Natural killer cell treated with Interleukin-12 subunit alpha and Interleukin-12 subunit beta and Interleukin-15 and Interleukin-18, amount 100 ng/mL, for 72 hours (primary cell): Measurements from ENCODE around the gene MS4A6E. TPM values are rescaled to one million over a fixed set of nuclear protein-coding genes. Genes with fewer than 3 reads are reported as not detected.
A peak's percentile ranks its signal among the peaks of the same experiment; 100 is the strongest.

Experiments
- ATAC-seq, 2 donors: fragments of 150-1000 bp; cut with Tn5 transposase in 1 of 2; sonication (Bioruptor Pico), chemical (Tn5 transposase) in 1 of 2; 2 replicates each; pipeline ENCODE4 v1.10.0; 2021
- DNase-seq: peaks from one replicate; pipeline ENCODE4 v3.0.0; 2022; ENCODE audit warnings: low spot score
- H3K27ac Mint-ChIP-seq, 2 donors: 1 replicate in 1 of 2; 2 replicates in 1 of 2; pipeline ENCODE4 v1.8.0; 2022; ENCODE audit warnings: mixed read lengths in 2 of 2, mild to moderate bottlenecking in 1 of 2, moderate library complexity in 1 of 2
- H3K27me3 Mint-ChIP-seq, 2 donors: 1 replicate in 1 of 2; 2 replicates in 1 of 2; pipeline ENCODE4 v1.8.0; 2022; ENCODE audit warnings: mixed read lengths in 2 of 2
- H3K36me3 Mint-ChIP-seq: one replicate; pipeline ENCODE4 v1.8.0; 2022; ENCODE audit warnings: mixed read lengths
- H3K4me1 Mint-ChIP-seq, 2 donors: 1 replicate in 1 of 2; 2 replicates in 1 of 2; pipeline ENCODE4 v1.8.0; 2022; ENCODE audit warnings: low read depth in 2 of 2, mixed read lengths in 2 of 2, mild to moderate bottlenecking in 1 of 2
- H3K4me3 Mint-ChIP-seq: one replicate; pipeline ENCODE4 v1.8.0; 2022; ENCODE audit warnings: mixed read lengths
- H3K9me3 Mint-ChIP-seq: 2 replicates; pipeline ENCODE4 v1.8.0; 2022; ENCODE audit warnings: mixed read lengths
- total RNA-seq, 2 donors: library from RNA; stranded (reverse); gene quantifications; one replicate each; pipeline ENCODE4 v1.2.3, GENCODE V29; 2022

MS4A6E gene
- total RNA-seq, 2 donors from 2014 or later: not detected

DNA sequence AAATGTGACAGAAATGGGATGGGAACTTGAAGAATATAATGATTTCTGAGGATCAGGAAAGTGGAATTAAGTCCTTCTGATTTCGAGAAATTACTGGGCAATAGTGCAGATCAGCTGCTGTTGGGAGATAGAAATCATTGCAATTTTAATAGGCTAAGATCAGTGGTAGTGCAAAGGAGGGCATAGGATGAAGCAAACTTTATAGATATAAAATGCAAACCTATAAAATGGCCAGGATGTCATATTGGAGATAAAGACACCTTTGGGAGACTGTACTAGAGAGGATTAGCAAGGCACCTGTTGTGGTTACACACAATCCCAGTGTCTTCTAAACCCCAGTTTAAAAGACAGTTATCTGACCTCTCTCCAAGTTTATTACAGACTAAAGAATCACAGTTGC, 44.8 kb downstream of the MS4A6E start:
- H3K36me3 Mint-ChIP-seq: peaks cover 4% of the 10 kb centered on the region

GRCh38 chr11:60372767-60373166, 45.7 kb downstream of the MS4A6E start:
- DNase-seq (no peak), ATAC-seq (no peak)
- H3K4me1 Mint-ChIP-seq: peaks cover 4 to 5% of the 10 kb centered on the region in 2 donors
- peaks cover 4% of the 10 kb centered on the region for H3K36me3 Mint-ChIP-seq
- H3K27me3 Mint-ChIP-seq: peaks cover 7 to 40% of the 10 kb centered on the region in 2 donors
- no peak overlapping the region for H3K27ac Mint-ChIP-seq
- no peak overlapping the region for H3K4me3 Mint-ChIP-seq
- no peaks in the 10 kb centered on the region for H3K9me3 Mint-ChIP-seq

More for the DNA sequence above, 44.8 kb downstream of the MS4A6E start:
- ATAC-seq (no peak), DNase-seq (no peak)
- no peak overlapping the region for H3K4me3 Mint-ChIP-seq
- no peak overlapping the region for H3K27ac Mint-ChIP-seq
- peaks cover 7 to 39% of the 10 kb centered on the region in 2 donors for H3K27me3 Mint-ChIP-seq
- peaks cover 2 to 6% of the 10 kb centered on the region in 2 donors for H3K4me1 Mint-ChIP-seq
- H3K9me3 Mint-ChIP-seq: no peaks in the 10 kb centered on the region

- Mint-ChIP-seq H3K36me3 (no peaks in the 10 kb centered on the region), H3K27me3 (peaks cover 12 to 47% of the 10 kb centered on the region in 2 donors), H3K4me3 (no peak overlapping the region), H3K27ac (no peak overlapping the region), H3K4me1 (peaks cover 12 to 18% of the 10 kb centered on the region in 2 donors), H3K9me3 (no peaks in the 10 kb centered on the region)
- no peak for ATAC-seq
- DNase-seq: no peak
Observed at GRCh38 chr11:60375316-60375715, 48.3 kb downstream of the MS4A6E start.

GRCh38 chr11:60376601-60377000, 49.5 kb downstream of the MS4A6E start:
- DNase-seq (no peak), ATAC-seq (no peak)
- no peak overlapping the region for H3K4me3 Mint-ChIP-seq
- no peaks in the 10 kb centered on the region for H3K9me3 Mint-ChIP-seq
- peak overlapping the region in 1 of 2 donors; percentile 32 for H3K27ac Mint-ChIP-seq
- H3K4me1 Mint-ChIP-seq: peaks cover 12 to 18% of the 10 kb centered on the region in 2 donors
- no peaks in the 10 kb centered on the region for H3K36me3 Mint-ChIP-seq
- H3K27me3 Mint-ChIP-seq: peaks cover 13 to 41% of the 10 kb centered on the region in 2 donors

GRCh38 chr11:60377401-60378136, 50.5 kb downstream of the MS4A6E start:
- H3K27me3 Mint-ChIP-seq: peaks cover 16 to 45% of the 10 kb centered on the region in 2 donors
- H3K4me1 Mint-ChIP-seq: peaks cover 12 to 18% of the 10 kb centered on the region in 2 donors
- DNase-seq (no peak), ATAC-seq (no peak)
- no peaks in the 10 kb centered on the region for H3K36me3 Mint-ChIP-seq
- H3K4me3 Mint-ChIP-seq: peak overlapping the region; percentile 37
- peak overlapping the region in 1 of 2 donors; percentile 63 for H3K27ac Mint-ChIP-seq
- no peaks in the 10 kb centered on the region for H3K9me3 Mint-ChIP-seq

DNA sequence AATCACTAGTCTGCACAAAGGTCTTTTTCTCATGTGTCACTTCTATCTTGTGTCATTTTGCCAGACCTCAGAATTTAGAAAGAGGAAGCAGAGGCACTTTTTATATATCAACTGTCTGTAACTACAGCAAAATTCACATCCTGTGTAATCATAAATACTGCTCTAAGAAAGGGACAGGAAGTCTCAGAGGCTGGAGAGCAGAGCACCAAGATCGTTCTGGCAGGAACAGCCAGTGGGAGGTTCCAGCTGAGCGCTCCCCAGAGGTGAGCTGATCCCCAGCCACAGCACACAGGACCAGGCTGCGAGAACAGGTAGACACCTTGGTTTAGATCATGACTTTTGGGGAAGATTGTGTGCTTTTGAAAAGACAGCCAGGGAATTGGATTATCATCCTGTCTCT, 51.3 kb downstream of the MS4A6E start, which contains the start of gene MS4A7:
Gene MS4A7 (plus strand): TSS at position 179 of the 400 bp plus-strand sequence. CDS start 4,610 bp downstream, outside the sequence.
- Mint-ChIP-seq H3K9me3 (no peaks in the 10 kb centered on the region), H3K4me1 (peaks cover 12 to 18% of the 10 kb centered on the region in 2 donors), H3K27me3 (peaks cover 16 to 46% of the 10 kb centered on the region in 2 donors), H3K27ac (peak within 1 kb of the TSS; percentile 20 to 63), H3K4me3 (peak within 1 kb of the TSS; percentile 37), H3K36me3 (no peaks in the 10 kb centered on the region)
- no peak for DNase-seq
- peak; percentile 68 to 78 for ATAC-seq

GRCh38 chr11:60389279-60389910, 62.3 kb downstream of the MS4A6E start:
- H3K4me3 Mint-ChIP-seq: no peak overlapping the region
- no peaks in the 10 kb centered on the region for H3K36me3 Mint-ChIP-seq
- peaks cover 0 to 19% of the 10 kb centered on the region in 2 donors for H3K27me3 Mint-ChIP-seq
- DNase-seq: no peak
- no peaks in the 10 kb centered on the region for H3K4me1 Mint-ChIP-seq
- peak overlapping the region in 1 of 2 donors; percentile 34 for H3K27ac Mint-ChIP-seq
- no peak for ATAC-seq
- H3K9me3 Mint-ChIP-seq: no peaks in the 10 kb centered on the region

GRCh38 chr11:60390419-60390818, 63.4 kb downstream of the MS4A6E start:
- no peaks in the 10 kb centered on the region for H3K36me3 Mint-ChIP-seq
- H3K9me3 Mint-ChIP-seq: no peaks in the 10 kb centered on the region
- H3K27me3 Mint-ChIP-seq: peaks cover 0 to 16% of the 10 kb centered on the region in 2 donors
- no peak for DNase-seq
- H3K4me3 Mint-ChIP-seq: no peak overlapping the region
- no peak for ATAC-seq
- no peak overlapping the region for H3K27ac Mint-ChIP-seq
- H3K4me1 Mint-ChIP-seq: no peaks in the 10 kb centered on the region

Other genes starting within 250 kb of the MS4A6E start
- 1 to 10 TPM in 1 of 2 donors, not detected in 1; 1.6 TPM for gene MS4A2, start 238.6 kb upstream of the MS4A6E start, total RNA-seq
- gene MS4A6A, start 144.2 kb upstream of the MS4A6E start, total RNA-seq: not detected
- 1 to 10 TPM in 1 of 2 donors, not detected in 1; 2.6 TPM for gene MS4A4E, start 84.1 kb upstream of the MS4A6E start, total RNA-seq
- gene MS4A4A, start 46.6 kb upstream of the MS4A6E start, total RNA-seq: not detected
- gene MS4A7, start 51.3 kb downstream of the MS4A6E start, total RNA-seq: 1 to 10 TPM in 1 of 2 donors, under 1 TPM in 1; 0.70 to 1.5 TPM
- gene MS4A14, start 69.2 kb downstream of the MS4A6E start, total RNA-seq: under 1 TPM; 0.11 to 0.14 TPM
- gene MS4A5, start 102.3 kb downstream of the MS4A6E start, total RNA-seq: not detected
- 1 to 10 TPM in 1 of 2 donors, not detected in 1; 2.4 TPM for gene MS4A1, start 128.6 kb downstream of the MS4A6E start, total RNA-seq
- gene MS4A12, start 165.5 kb downstream of the MS4A6E start, total RNA-seq: not detected
- not detected for gene MS4A13, start 188.1 kb downstream of the MS4A6E start, total RNA-seq